Memory B cell (primary cell): Measurements from ENCODE around the gene NDUFAF7.
"Not testable (repeated sequence)": the region's sequence is repeated elsewhere in the genome, so short reads cannot be mapped to it uniquely, and the experiment has no call there.

Source experiments
- ATAC-seq: fragments of 150-1000 bp; cut with Tn5 transposase; 2 replicates; pipeline ENCODE4 v1.10.0; 2021; ENCODE audit warnings: low read depth, mild to moderate bottlenecking, moderate library complexity
- DNase-seq, 2 donors: peaks; one replicate each; pipeline ENCODE4 v3.0.0; 2022; ENCODE audit warnings: low spot score in 2 of 2
- H3K27ac Mint-ChIP-seq: one replicate; pipeline ENCODE4 v1.8.0; 2022; ENCODE audit warnings: mild to moderate bottlenecking, moderate library complexity, mixed read lengths
- H3K27me3 Mint-ChIP-seq: one replicate; pipeline ENCODE4 v1.8.0; 2022; ENCODE audit warnings: mixed read lengths
- H3K36me3 Mint-ChIP-seq: one replicate; pipeline ENCODE4 v1.8.0; 2022; ENCODE audit warnings: mild to moderate bottlenecking, mixed read lengths
- H3K4me1 Mint-ChIP-seq: one replicate; pipeline ENCODE4 v1.8.0; 2022; ENCODE audit warnings: mixed read lengths
- H3K4me3 Mint-ChIP-seq: one replicate; pipeline ENCODE4 v1.8.0; 2022; ENCODE audit warnings: mild to moderate bottlenecking, moderate library complexity, mixed read lengths
- H3K9me3 Mint-ChIP-seq: one replicate; pipeline ENCODE4 v1.8.0; 2022; ENCODE audit warnings: mixed read lengths

NDUFAF7 gene

GRCh38 chr2:37282746-37283145, 51.3 kb downstream of the NDUFAF7 start:
- DNase-seq: no peak
- Mint-ChIP-seq H3K9me3 (no peaks in the 10 kb centered on the region), H3K4me3 (no peak overlapping the region), H3K4me1 (no peaks in the 10 kb centered on the region), H3K36me3 (peaks cover 17% of the 10 kb centered on the region), H3K27ac (peak overlapping the region; percentile 43), H3K27me3 (no peaks in the 10 kb centered on the region)
- ATAC-seq: no peak

DNA sequence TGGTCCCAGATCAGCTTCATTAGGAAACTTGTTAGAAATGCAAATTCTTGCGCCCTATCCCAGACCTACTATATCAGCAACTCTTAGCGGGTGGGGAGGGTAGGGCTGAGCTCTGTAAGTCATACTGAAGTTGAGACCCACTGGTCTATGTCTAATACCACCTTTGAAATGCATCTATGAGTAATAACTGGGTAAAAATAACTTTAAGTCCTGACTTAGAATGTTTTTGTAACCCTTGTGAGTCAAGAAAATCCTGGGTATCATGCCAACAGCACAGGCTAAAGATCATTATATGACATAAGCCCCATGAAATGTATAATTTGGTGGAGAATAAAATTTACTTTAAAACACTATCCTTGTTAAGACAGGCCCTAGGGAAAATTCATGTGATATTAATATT, 51.7 kb downstream of the NDUFAF7 start:
- peaks cover 20% of the 10 kb centered on the region for H3K36me3 Mint-ChIP-seq
- ATAC-seq (no peak), DNase-seq (no peak)
- H3K27me3 Mint-ChIP-seq: no peaks in the 10 kb centered on the region
- no peaks in the 10 kb centered on the region for H3K9me3 Mint-ChIP-seq
- no peak overlapping the region for H3K27ac Mint-ChIP-seq
- H3K4me1 Mint-ChIP-seq: no peaks in the 10 kb centered on the region
- H3K4me3 Mint-ChIP-seq: no peak overlapping the region

GRCh38 chr2:37284381-37284780, 52.9 kb downstream of the NDUFAF7 start:
- no peaks in the 10 kb centered on the region for H3K27me3 Mint-ChIP-seq
- no peak overlapping the region for H3K27ac Mint-ChIP-seq
- DNase-seq (no peak), ATAC-seq (no peak)
- H3K4me1 Mint-ChIP-seq: peaks cover under 1% of the 10 kb centered on the region
- H3K9me3 Mint-ChIP-seq: no peaks in the 10 kb centered on the region
- no peak overlapping the region for H3K4me3 Mint-ChIP-seq
- H3K36me3 Mint-ChIP-seq: peaks cover 18% of the 10 kb centered on the region

DNA sequence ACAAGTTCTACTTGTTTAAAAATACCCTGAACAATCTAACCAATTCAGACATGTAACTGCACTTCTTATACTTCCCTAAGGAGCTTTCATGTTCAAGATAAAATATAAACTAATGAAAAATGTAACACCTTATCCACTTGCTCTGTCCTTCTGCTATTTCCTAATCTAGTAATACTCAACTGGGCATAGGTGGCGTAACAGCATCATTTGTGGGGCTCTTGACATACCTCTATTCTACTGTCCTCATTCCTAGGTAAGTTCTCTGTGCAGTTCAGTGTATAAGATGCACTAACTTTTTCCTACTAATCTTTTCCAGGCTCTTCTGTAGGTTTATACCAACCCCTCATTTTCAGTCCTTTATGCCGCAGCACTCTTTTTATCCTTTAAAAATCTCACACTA, 56.5 kb downstream of the NDUFAF7 start:
- H3K27me3 Mint-ChIP-seq: no peaks in the 10 kb centered on the region
- ATAC-seq (peak; percentile 52), DNase-seq (no peak)
- H3K9me3 Mint-ChIP-seq: no peaks in the 10 kb centered on the region
- H3K27ac Mint-ChIP-seq: no peak overlapping the region
- peaks cover 7% of the 10 kb centered on the region for H3K4me1 Mint-ChIP-seq
- peaks cover 21% of the 10 kb centered on the region for H3K36me3 Mint-ChIP-seq
- H3K4me3 Mint-ChIP-seq: no peak overlapping the region

GRCh38 chr2:37291680-37292079, 60.2 kb downstream of the NDUFAF7 start:
- no peaks in the 10 kb centered on the region for H3K9me3 Mint-ChIP-seq
- DNase-seq: no peak
- H3K4me3 Mint-ChIP-seq: no peak overlapping the region
- H3K36me3 Mint-ChIP-seq: peaks cover 21% of the 10 kb centered on the region
- no peak for ATAC-seq
- no peaks in the 10 kb centered on the region for H3K27me3 Mint-ChIP-seq
- H3K4me1 Mint-ChIP-seq: peaks cover 16% of the 10 kb centered on the region
- peak overlapping the region; percentile 75 for H3K27ac Mint-ChIP-seq

DNA sequence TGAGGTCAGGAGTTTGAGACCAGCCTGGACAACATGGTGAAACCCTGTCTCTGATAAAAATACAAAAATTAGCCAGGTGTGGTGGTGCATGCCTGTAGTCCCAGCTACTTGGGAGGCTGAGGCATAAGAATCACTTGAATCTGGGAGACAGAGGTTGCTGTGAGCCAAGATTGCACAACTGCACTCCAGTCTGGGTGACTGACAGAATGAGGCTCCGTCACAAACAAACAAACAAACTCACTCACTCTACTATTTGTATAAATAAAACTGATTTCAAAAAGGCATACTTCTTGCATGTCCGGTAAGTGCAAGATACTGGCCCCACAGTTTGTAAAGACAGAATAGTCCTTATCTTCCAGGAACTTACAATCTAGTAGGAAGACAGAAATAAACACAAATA, 63.4 kb downstream of the NDUFAF7 start:
- peaks cover 26% of the 10 kb centered on the region for H3K4me1 Mint-ChIP-seq
- not testable (repeated sequence) for H3K4me3 Mint-ChIP-seq, DNase-seq, ATAC-seq, H3K9me3 Mint-ChIP-seq, H3K27me3 Mint-ChIP-seq
- H3K27ac Mint-ChIP-seq: peak overlapping the region; percentile 51
- H3K36me3 Mint-ChIP-seq: peaks cover 19% of the 10 kb centered on the region

- peaks cover 26% of the 10 kb centered on the region for H3K4me1 Mint-ChIP-seq
- H3K36me3 Mint-ChIP-seq: peaks cover 22% of the 10 kb centered on the region
- no peaks in the 10 kb centered on the region for H3K9me3 Mint-ChIP-seq
- no peaks in the 10 kb centered on the region for H3K27me3 Mint-ChIP-seq
- ATAC-seq (peak; percentile 39), DNase-seq (no peak)
- no peak overlapping the region for H3K4me3 Mint-ChIP-seq
- peak overlapping the region; percentile 51 for H3K27ac Mint-ChIP-seq
These were observed 64.1 kb downstream of the NDUFAF7 start for GRCh38 chr2:37295469-37296073.

- Mint-ChIP-seq H3K4me1 (peaks cover 27% of the 10 kb centered on the region), H3K36me3 (peaks cover 12% of the 10 kb centered on the region), H3K27me3 (no peaks in the 10 kb centered on the region), H3K9me3 (no peaks in the 10 kb centered on the region), H3K4me3 (no peak overlapping the region), H3K27ac (peak overlapping the region; percentile 47)
- ATAC-seq (no peak), DNase-seq (no peak)
These were observed 66.2 kb downstream of the NDUFAF7 start for GRCh38 chr2:37297632-37298031.
